Lower leg skin (tissue), 3 donors: ENCODE results near the gene LCP1.

Experiments used
- CTCF ChIP-seq, 3 donors: fragments of 450-650 bp; IDR thresholded peaks; one replicate each; pipeline ENCODE4 v1.5.1; 2016; ENCODE audit warnings: antibody characterized with exemption in 3 of 3, mild to moderate bottlenecking in 3 of 3, moderate library complexity in 2 of 3
- POLR2A ChIP-seq, 2 donors: fragments of 450-650 bp; IDR thresholded peaks; one replicate each; pipeline ENCODE4 v1.6.1; 2016 to 2017; ENCODE audit warnings: antibody characterized with exemption in 2 of 2, mild to moderate bottlenecking in 1 of 2, moderate library complexity in 1 of 2

GRCh38 chr13:46169758-46170157 lies 12.2 kb downstream of the LCP1 start:
- TF ChIP-seq CTCF (IDR thresholded peaks at IDR 0.05) (no peak), POLR2A (IDR thresholded peaks at IDR 0.05) (no peak)
